MM.1S (cell line): Measurements from ENCODE around the gene PLCXD1.

Experiments used
- DNase-seq: peaks from one replicate; pipeline ENCODE4 v3.0.0-alpha.2; 2015
- H2AFZ ChIP-seq: fragments of 300-600 bp; sonication (generic); 2 replicates; pipeline ENCODE4 v1.6.0; 2016; ENCODE audit warnings: antibody characterized with exemption, low read length
- H3F3A ChIP-seq: fragments of 300-600 bp; sonication (generic); 2 replicates; pipeline ENCODE4 v1.6.1; 2016; ENCODE audit warnings: mild to moderate bottlenecking, antibody characterized with exemption, low read length, moderate library complexity, mixed read lengths; ENCODE audit not compliant: insufficient read depth
- H3K27ac ChIP-seq: fragments of 300-600 bp; sonication (generic); 2 replicates; pipeline ENCODE4 v1.5.1; 2016; ENCODE audit warnings: mild to moderate bottlenecking, low read length
- H3K27me3 ChIP-seq: fragments of 300-600 bp; sonication (generic); replicated peaks from 2 replicates; pipeline ENCODE4 v1.6.0; 2016; ENCODE audit warnings: low read length; ENCODE audit not compliant: insufficient read depth
- H3K36me3 ChIP-seq: fragments of 300-600 bp; sonication (generic); replicated peaks from 2 replicates; pipeline ENCODE4 v1.6.1; 2016; ENCODE audit warnings: mild to moderate bottlenecking, low read length, mixed read lengths; ENCODE audit not compliant: insufficient read depth
- H3K4me1 ChIP-seq: fragments of 300-600 bp; sonication (generic); 2 replicates; pipeline ENCODE4 v1.6.1; 2016; ENCODE audit warnings: low read length, mixed read lengths
- H3K4me2 ChIP-seq: fragments of 300-600 bp; sonication (generic); 2 replicates; pipeline ENCODE4 v1.6.0; 2016; ENCODE audit warnings: low read depth, low read length
- H3K4me3 ChIP-seq: fragments of 300-600 bp; sonication (generic); 2 replicates; pipeline ENCODE4 v1.5.1; 2016; ENCODE audit warnings: low read length, mixed read lengths
- H3K79me2 ChIP-seq: fragments of 300-600 bp; sonication (generic); 2 replicates; pipeline ENCODE4 v1.6.1; 2016; ENCODE audit warnings: mixed run types, low read length, mixed read lengths
- H3K9ac ChIP-seq: fragments of 300-600 bp; sonication (generic); 2 replicates; pipeline ENCODE4 v1.6.1; 2016; ENCODE audit warnings: low read length, mixed read lengths
- H3K9me2 ChIP-seq: fragments of 300-600 bp; sonication (generic); replicated peaks from 2 replicates; pipeline ENCODE4 v1.6.1; 2016; ENCODE audit warnings: mild to moderate bottlenecking, low read length, mixed read lengths; ENCODE audit not compliant: insufficient read depth
- H3K9me3 ChIP-seq: fragments of 300-600 bp; sonication (generic); replicated peaks from 2 replicates; pipeline ENCODE4 v1.6.1; 2016; ENCODE audit warnings: mild to moderate bottlenecking, low read length, mixed read lengths; ENCODE audit not compliant: insufficient read depth
- H4K20me1 ChIP-seq: fragments of 300-600 bp; sonication (generic); 2 replicates; pipeline ENCODE4 v1.6.1; 2016; ENCODE audit warnings: mild to moderate bottlenecking, low read length, moderate library complexity, mixed read lengths; ENCODE audit not compliant: insufficient read depth
- EZH2 ChIP-seq: fragments of 300-600 bp; sonication (generic); optimal IDR thresholded peaks from 2 replicates; pipeline ENCODE3; 2017; ENCODE audit warnings: low read depth, mild to moderate bottlenecking, antibody characterized with exemption, low read length, mixed read lengths
- EZH2phosphoT487 ChIP-seq: fragments of 300-600 bp; sonication (generic); IDR thresholded peaks from 2 replicates; pipeline ENCODE4 v1.6.1; 2018; ENCODE audit warnings: antibody characterized with exemption, low read length
- TF ChIP-seq, protein P1 (sequence below): fragments of 300-600 bp; sonication (generic); IDR thresholded peaks from 2 replicates; pipeline ENCODE4 v1.5.1; 2016; ENCODE audit warnings: antibody characterized with exemption, low read length, mixed read lengths

Gene PLCXD1

DNA sequence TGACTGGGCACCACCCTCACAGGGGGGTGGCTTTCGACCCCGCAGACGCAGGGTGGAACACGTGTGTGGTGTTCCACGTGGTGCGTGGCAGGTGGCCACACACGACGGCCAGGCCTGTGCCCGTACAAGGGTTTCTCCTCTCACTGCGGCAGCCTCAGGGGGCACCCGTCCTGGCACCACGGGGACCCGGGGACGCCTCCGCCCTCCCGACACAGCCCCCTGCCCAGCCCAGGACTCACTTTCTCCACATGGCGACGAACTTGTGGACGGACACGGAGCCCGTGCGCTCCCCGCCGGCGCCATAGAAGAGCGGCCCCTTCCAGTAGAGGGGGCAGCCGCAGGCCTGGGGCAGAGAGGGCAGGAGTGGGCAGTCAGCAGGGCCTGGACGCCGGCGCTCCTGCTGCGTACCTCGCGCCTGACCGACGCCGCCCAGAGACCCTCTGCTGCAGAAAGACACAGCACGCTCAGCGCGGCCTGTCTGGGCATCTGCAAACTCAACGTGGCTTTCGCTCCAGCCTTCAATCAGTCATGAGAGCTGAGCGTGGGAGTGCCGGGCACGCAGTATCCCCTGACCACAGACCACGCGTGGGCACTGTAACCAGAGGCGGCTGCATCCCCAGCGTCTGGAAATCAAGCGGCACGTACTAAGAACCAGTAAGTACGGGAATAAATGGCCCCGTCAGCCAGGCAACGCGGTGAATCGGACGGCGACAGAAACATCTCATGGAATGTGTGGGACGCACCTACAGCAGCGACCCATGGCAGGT is 66.4 kb downstream of the PLCXD1 start:
- H3K36me3 ChIP-seq = no peaks in the 10 kb centered on the region
- H4K20me1 ChIP-seq = no peaks in the 10 kb centered on the region
- H3K9me2 ChIP-seq = no peaks in the 10 kb centered on the region
- no peaks in the 10 kb centered on the region for H3K9me3 ChIP-seq
- H3F3A ChIP-seq = no peaks in the 10 kb centered on the region
- DNase-seq = no peak
- H2AFZ ChIP-seq = no peak overlapping the region
- no peak overlapping the region for H3K4me3 ChIP-seq
- no peak overlapping the region for H3K4me2 ChIP-seq
- no peak overlapping the region for H3K27ac ChIP-seq
- H3K79me2 ChIP-seq = no peaks in the 10 kb centered on the region
- H3K9ac ChIP-seq = no peak overlapping the region
- TF ChIP-seq, protein P1, sequence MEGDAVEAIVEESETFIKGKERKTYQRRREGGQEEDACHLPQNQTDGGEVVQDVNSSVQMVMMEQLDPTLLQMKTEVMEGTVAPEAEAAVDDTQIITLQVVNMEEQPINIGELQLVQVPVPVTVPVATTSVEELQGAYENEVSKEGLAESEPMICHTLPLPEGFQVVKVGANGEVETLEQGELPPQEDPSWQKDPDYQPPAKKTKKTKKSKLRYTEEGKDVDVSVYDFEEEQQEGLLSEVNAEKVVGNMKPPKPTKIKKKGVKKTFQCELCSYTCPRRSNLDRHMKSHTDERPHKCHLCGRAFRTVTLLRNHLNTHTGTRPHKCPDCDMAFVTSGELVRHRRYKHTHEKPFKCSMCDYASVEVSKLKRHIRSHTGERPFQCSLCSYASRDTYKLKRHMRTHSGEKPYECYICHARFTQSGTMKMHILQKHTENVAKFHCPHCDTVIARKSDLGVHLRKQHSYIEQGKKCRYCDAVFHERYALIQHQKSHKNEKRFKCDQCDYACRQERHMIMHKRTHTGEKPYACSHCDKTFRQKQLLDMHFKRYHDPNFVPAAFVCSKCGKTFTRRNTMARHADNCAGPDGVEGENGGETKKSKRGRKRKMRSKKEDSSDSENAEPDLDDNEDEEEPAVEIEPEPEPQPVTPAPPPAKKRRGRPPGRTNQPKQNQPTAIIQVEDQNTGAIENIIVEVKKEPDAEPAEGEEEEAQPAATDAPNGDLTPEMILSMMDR = no peak
- no peak for TF ChIP-seq EZH2phosphoT487
- TF ChIP-seq EZH2 = no peak
- H3K4me1 ChIP-seq = no peaks in the 10 kb centered on the region
- H3K27me3 ChIP-seq = no peaks in the 10 kb centered on the region

DNA sequence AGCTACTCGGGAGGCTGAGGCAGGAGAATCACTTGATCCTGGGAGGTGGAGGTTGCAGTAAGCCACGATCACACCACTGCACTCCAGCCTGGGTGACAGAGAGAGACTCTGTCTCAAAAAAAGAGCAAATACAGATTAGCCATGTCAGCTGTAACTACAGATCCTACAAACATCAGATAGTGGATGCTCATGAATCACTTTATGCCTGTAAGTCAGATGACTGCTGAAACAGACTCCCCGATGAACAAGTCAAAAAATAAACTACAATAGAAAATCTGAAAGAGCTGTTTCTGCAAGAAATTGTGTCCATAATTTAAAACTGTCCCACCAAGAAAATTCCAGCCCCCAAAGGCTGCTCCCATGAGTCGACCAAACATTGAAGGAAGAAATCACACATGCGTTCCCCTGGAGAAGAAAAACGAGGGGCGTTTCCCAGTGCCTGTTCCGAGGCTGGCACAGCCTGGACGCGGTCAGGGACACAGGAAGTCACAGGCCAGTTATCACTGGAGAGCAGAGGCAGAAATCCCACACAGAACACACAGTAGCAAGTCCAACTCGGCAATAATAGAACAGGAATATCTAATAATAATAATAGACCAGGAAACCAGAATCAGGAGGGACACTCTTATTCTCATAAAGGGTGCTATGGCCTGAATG is 67.4 kb downstream of the PLCXD1 start:
- Histone ChIP-seq H3K9me3 (no peaks in the 10 kb centered on the region), H3K4me2 (no peak overlapping the region), H2AFZ (no peak overlapping the region), H3K36me3 (no peaks in the 10 kb centered on the region), H3K27me3 (no peaks in the 10 kb centered on the region), H3K4me3 (no peak overlapping the region), H3K9ac (no peak overlapping the region), H3F3A (no peaks in the 10 kb centered on the region), H3K27ac (no peak overlapping the region), H3K79me2 (no peaks in the 10 kb centered on the region), H4K20me1 (no peaks in the 10 kb centered on the region), H3K9me2 (no peaks in the 10 kb centered on the region), H3K4me1 (no peaks in the 10 kb centered on the region)
- TF ChIP-seq, protein P1 = no peak
- no peak for TF ChIP-seq EZH2phosphoT487
- no peak for TF ChIP-seq EZH2
- DNase-seq = no peak

DNA sequence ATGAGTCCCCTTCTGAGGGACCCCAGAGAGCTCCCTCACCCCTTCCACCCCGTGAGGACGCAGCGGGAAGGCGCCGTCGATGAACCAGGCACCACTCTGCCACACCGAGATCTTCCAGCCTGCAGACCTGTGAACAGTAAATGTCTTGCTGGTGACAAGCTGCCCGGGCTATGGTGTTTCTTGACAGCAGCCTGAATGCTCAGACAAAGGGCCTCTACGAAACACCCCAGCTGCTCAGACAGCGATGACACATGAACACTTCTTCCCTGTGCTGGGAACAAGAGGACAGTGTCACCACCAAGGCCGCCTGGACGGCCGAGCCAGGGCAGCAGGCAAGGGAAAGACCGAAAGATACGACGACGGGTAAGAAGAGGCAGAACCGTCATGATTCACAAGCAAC is 68.0 kb downstream of the PLCXD1 start:
- DNase-seq = no peak
- no peaks in the 10 kb centered on the region for H3K9me2 ChIP-seq

More for the DNA sequence above, 68.0 kb downstream of the PLCXD1 start:
- H3K9ac ChIP-seq = no peak overlapping the region
- H3K4me3 ChIP-seq = no peak overlapping the region
- no peaks in the 10 kb centered on the region for H3K27me3 ChIP-seq
- no peaks in the 10 kb centered on the region for H3K9me3 ChIP-seq
- H3K27ac ChIP-seq = no peak overlapping the region
- H3K4me2 ChIP-seq = no peak overlapping the region
- H3F3A ChIP-seq = no peaks in the 10 kb centered on the region
- H2AFZ ChIP-seq = no peak overlapping the region
- no peaks in the 10 kb centered on the region for H3K36me3 ChIP-seq
- H3K4me1 ChIP-seq = no peaks in the 10 kb centered on the region
- TF ChIP-seq EZH2 (no peak), EZH2phosphoT487 (no peak)
- TF ChIP-seq, protein P1 = no peak
- no peaks in the 10 kb centered on the region for H4K20me1 ChIP-seq
- no peaks in the 10 kb centered on the region for H3K79me2 ChIP-seq
